GM04504 (cell line): ENCODE measurements around the gene GGA2.
"Not testable (repeated sequence)": the region's sequence is repeated elsewhere in the genome, so short reads cannot be mapped to it uniquely, and the experiment has no call there.

ENCODE experiments used
- DNase-seq: peaks from one replicate; pipeline ENCODE4 v3.0.0-alpha.2; 2012; ENCODE audit warnings: low read depth

GGA2 gene

GRCh38 chr16:23510164-23510914, at the start of gene GGA2:
GGA2 (minus strand) TSS chr16:23510494; CDS start chr16:23510411, 83 bp downstream.
- peak; percentile 59 for DNase-seq

DNA sequence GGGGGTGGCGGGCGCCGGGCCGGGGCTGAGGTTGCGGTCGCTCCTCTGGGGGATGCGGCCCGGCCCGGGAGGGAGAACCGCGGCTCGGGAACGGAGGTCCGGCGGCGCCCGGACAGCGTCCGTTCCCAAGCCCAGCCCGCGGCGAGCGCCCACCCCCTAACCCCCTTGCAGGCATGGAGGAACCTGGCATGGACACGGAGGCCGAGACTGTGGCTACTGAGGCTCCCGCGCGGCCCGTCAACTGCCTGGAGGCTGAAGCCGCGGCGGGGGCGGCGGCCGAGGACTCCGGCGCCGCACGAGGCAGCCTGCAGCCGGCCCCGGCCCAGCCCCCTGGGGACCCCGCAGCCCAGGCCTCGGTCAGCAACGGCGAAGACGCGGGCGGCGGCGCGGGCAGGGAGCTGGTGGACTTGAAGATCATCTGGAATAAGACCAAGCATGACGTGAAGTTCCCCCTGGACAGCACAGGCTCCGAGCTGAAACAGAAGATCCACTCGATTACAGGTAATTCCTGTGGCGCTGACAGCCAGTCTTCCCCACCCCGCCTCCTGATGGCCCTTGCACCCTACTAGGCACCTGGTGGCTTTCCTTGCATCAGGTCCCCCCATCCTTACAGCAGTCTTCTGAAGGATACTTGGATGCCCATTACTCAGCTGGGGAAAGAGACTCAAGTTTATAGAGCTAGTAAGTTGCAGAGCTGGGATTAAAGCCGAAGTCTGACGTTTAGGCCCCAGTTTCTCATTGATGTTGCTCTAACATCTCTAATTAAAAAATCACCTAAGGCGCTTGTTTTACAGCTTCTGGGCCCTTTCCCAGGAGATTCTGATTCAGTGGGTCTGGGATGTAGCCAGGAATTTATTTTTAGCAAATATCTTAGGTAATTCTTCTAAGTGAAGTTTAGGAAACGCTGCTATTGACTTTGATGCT, 47.7 kb upstream of the GGA2 start:
- DNase-seq = peak; percentile 38

- DNase-seq = peak; percentile 98
These were observed 46.8 kb upstream of the GGA2 start, which contains the start of the genes EARS2 and UBFD1 for GRCh38 chr16:23556881-23557778. EARS2 (minus strand) TSS chr16:23557350; CDS start chr16:23557343, 7 bp downstream. UBFD1 (plus strand) TSS chr16:23557727; CDS start chr16:23557743, 16 bp downstream.

GRCh38 chr16:23554536-23554935, 44.2 kb upstream of the GGA2 start:
- no peak for DNase-seq

- no peak for DNase-seq
These were observed 41.9 kb upstream of the GGA2 start for GRCh38 chr16:23552161-23552560.

DNA sequence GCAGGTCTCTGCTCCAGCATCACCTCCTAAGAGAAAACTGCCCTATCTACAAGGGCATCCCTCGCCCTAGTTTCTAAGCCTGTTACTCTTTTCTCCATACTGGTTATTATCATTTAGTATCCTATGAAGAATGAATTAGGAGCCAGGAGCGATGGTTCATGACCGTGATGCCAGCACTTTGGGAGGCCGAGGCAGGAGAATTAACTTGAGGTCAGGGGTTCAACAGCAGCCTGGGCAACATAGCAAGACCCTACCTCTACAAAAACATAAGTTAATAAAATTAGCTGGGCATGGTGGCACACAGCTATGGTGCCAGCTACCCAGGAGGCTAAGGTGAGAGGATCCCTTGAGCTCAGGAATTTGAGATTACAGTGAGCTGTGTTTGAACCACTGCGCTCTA, 39.6 kb upstream of the GGA2 start:
- DNase-seq = no peak

DNA sequence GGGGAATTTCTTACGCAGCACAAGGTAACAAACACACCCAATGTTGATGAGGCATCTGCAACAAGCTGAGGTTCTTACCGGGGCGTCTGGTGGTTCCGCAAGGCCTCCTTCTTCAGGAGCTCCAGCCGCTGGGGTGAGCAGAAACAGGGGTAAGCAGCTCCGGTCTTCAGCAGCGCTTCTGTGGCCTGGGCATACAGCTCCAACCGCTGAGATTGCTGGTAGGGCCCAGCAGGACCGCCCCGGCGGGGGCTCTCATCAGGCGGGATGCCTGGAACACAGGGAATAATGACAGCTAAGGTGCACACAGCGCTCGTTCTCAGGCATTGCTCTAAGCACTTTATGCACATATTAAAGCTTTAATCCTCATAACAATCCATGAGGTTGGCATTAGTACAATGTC, 34.1 kb upstream of the GGA2 start:
- no peak for DNase-seq

DNA sequence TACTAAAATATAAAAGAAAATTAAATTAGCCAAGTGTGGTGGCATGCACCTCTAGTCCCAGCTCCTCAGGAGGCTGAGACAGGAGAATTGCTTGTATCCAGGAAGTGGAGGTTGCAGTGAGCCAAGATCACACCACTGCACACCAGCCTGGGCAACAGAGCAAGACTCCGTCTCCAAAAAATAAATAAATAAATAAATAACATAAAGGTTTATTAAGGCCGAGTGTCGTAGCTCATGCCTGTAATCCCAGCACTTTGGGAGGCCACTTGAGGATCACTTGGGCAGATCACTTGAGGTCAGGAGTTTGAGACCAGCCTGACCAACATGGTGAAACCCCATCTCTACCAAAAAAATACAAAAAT, 30.5 kb upstream of the GGA2 start:
- not testable (repeated sequence) for DNase-seq

DNA sequence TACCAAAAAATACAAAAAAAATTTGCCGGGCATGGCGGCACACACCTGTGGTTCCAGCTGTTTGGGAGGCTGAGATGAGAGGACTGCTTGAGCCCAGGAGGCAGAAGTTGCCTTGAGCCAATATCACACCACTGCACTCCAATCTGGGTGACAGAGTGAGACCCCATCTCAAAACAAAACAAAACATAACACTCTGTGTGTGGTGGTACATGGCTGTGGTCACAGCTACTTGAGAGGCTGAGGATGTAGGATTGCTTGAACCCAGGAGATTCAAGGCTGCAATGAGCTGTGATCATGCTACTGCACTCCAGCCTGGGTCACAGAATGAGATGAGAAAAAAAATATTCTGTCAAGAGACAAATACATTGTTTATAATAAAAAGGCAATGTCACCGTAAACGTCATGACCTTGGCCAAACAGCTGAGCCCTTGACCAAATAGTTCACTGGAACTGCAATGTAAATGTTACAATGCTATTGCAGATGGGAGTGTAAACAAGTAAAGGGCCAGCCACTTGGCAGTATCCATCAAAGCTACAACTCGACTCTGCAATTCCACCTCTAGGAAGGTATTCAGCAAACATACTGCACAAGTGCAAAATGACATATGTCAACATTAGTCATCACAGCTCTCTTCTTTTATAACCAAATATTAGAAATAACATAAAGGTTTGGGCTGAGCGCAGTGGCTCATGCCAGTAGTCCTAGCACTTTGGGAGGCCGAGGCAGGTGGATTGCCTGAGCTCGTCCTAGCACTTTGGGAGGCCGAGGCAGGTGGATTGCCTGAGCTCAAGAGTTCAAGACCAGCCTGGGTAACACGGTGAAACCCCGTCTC, 29.9 kb upstream of the GGA2 start:
- no peak for DNase-seq

- DNase-seq = no peak
These were observed 28.6 kb upstream of the GGA2 start for GRCh38 chr16:23538919-23539278.

GRCh38 chr16:23537390-23537789, 27.1 kb upstream of the GGA2 start:
- DNase-seq = no peak

DNA sequence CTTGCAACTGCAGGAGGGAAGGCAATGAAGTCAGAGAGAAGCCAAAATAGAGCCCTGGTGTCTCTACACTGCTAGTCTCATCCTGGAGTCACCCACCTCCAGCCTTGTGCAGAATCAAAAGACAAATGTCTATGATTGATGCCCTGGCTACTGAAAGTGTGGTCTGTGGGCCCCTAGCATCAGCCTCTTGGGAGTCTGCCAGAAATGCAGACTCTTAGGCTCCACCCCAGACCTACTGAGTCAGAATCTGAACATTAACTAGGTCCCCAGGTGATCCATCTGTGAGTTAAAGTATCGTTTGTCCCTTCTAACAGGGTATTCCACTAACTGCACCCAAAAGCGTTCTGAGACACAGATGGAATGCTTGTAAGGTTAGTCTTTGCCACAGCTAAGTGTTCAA, 25.6 kb upstream of the GGA2 start:
- no peak for DNase-seq

- no peak for DNase-seq
These were observed 24.9 kb upstream of the GGA2 start for GRCh38 chr16:23534868-23535860.

GRCh38 chr16:23532448-23532847, 22.2 kb upstream of the GGA2 start:
- no peak for DNase-seq

- DNase-seq = no peak
These were observed 19.8 kb upstream of the GGA2 start for GRCh38 chr16:23530062-23530461.

- DNase-seq = no peak
These were observed 18.5 kb upstream of the GGA2 start for GRCh38 chr16:23528644-23529310.

DNA sequence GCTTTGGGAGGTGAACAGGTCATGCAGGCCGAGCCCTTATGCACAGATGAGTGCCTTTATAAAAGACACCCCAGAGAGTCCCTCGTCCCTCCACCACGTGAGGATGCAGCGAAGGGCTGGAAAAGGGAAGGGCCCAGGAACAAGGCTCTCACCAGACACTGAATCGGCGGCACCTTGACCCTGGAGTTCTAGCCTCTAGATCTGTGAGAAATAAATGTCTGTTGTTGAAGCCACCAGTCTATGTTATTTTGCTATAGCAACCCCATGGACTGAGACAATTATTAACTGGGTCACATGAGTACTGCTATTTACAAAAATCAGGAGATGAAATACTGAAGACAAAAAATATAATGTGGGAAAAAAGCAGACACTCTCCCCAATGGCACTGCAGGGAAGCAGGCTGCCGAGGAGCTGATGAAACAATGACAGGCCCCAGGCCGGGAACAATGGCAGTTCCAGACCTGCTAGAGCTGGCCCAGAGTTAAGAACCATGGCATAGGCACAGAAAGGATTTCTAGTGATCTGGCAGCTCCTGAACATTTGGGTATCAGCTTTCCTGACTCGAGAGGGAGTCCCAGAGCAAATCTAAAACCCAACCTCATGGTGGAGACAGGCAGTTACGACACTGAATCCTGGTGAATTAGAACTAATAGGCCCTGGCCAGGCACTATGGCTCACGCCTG, 17.8 kb upstream of the GGA2 start:
- DNase-seq = no peak

- DNase-seq = no peak
These were observed 14.6 kb upstream of the GGA2 start for GRCh38 chr16:23524886-23525285.
